ENCODE measurements around the gene EYS. TPM values are rescaled to one million over a fixed set of nuclear protein-coding genes. Genes with fewer than 3 reads are reported as not detected.

EYS gene
- total and polyA plus RNA-seq, 2 of the 13 experiments (the other 11 are each of a cell fraction or from before 2014, with no cell fraction given), result 0.04 to 0.07 TPM

GRCh38 chr6:63671098-63671754, 2035.8 kb downstream of the EYS start (continued):
- 0 out of 2 replicates have a peak, but pooled peaks have one; percentile 44 for TF ChIP-seq MBD4 (IDR thresholded peaks at IDR 0.05; ENCODE audit: borderline replicate concordance, low read length)
- no peak for TF ChIP-seq EED (CRISPR knock-in tag; IDR thresholded peaks at IDR 0.05)
- peak; percentile 27; the same call in 1 of the 2 replicates for TF ChIP-seq SALL1 (CRISPR knock-in tag; IDR thresholded peaks at IDR 0.05)
- TF ChIP-seq ZNF589 (CRISPR knock-in tag; conservative IDR thresholded peaks at IDR 0.05), result no peak
- TF ChIP-seq CHD4 (IDR thresholded peaks at IDR 0.05; ENCODE audit: borderline replicate concordance, low read length), result no peak
- TF ChIP-seq CBX2 (IDR thresholded peaks at IDR 0.05; ENCODE audit: low read depth, low read length), result no peak
- TF ChIP-seq CBX2 (CRISPR knock-in tag; IDR thresholded peaks at IDR 0.05; ENCODE audit: low read depth), result no peak
- TF ChIP-seq FOXA3 (CRISPR knock-in tag; IDR thresholded peaks at IDR 0.05), result peak; percentile 31; the same call in 1 of the 2 replicates
- TF ChIP-seq RARG (CRISPR knock-in tag; IDR thresholded peaks at IDR 0.05; ENCODE audit: low read depth), result no peak
- no peak for TF ChIP-seq ZSCAN5A (CRISPR knock-in tag; IDR thresholded peaks at IDR 0.05; ENCODE audit: borderline replicate concordance)
- TF ChIP-seq SOX13 (IDR thresholded peaks at IDR 0.05), result no peak
- 0 out of 4 replicates have a peak, but pooled peaks of 1 of the 2 experiments have one; percentile 15 for TF ChIP-seq SOX13 (CRISPR knock-in tag; conservative IDR thresholded peaks at IDR 0.05 in 1 of 2, IDR thresholded peaks at IDR 0.05 in 1 of 2)
- TF ChIP-seq RCOR2 (CRISPR knock-in tag; IDR thresholded peaks at IDR 0.05), result no peak
- no peak for TF ChIP-seq IRX3 (CRISPR knock-in tag; IDR thresholded peaks at IDR 0.05; ENCODE audit: borderline replicate concordance, low read depth)
- TF ChIP-seq RBFOX2 (IDR thresholded peaks at IDR 0.05; ENCODE audit: low read depth, low read length), result no peak
- TF ChIP-seq ARNTL (CRISPR knock-in tag; IDR thresholded peaks at IDR 0.05), result no peak
- peak; percentile 28; the same call in 1 of the 2 replicates for TF ChIP-seq NR2F6 (IDR thresholded peaks at IDR 0.05)
- TF ChIP-seq NR2F6 (CRISPR knock-in tag; IDR thresholded peaks at IDR 0.05), result 0 out of 2 replicates have a peak, but pooled peaks have one; percentile 20
- TF ChIP-seq HOXA3 (CRISPR knock-in tag; IDR thresholded peaks at IDR 0.05), result no peak
- TF ChIP-seq KMT2A (CRISPR knock-in tag; IDR thresholded peaks at IDR 0.05), result no peak
- 0 out of 2 replicates have a peak, but pooled peaks have one; percentile 40 for TF ChIP-seq ZMYM4 (CRISPR knock-in tag; IDR thresholded peaks at IDR 0.05)
- TF ChIP-seq GMEB1 (CRISPR knock-in tag; IDR thresholded peaks at IDR 0.05; ENCODE audit: borderline replicate concordance), result no peak
- TF ChIP-seq AGO1 (IDR thresholded peaks at IDR 0.05; ENCODE audit: low read depth, low read length, poor library complexity, severe bottlenecking), result no peak
- no peak for TF ChIP-seq ERF (CRISPR knock-in tag; IDR thresholded peaks at IDR 0.05)
- no peak for TF ChIP-seq MXI1 (IDR thresholded peaks at IDR 0.05; ENCODE audit: borderline replicate concordance, low read depth, low read length)
- TF ChIP-seq FOXP4 (CRISPR knock-in tag; IDR thresholded peaks at IDR 0.05), result 0 out of 2 replicates have a peak, but pooled peaks have one; percentile 20

All from HepG2 (cell line).